HL-60 (cell line): ENCODE measurements around the gene LMBR1.

Experiments
- DNase-seq, 2 experiments: peaks; one replicate each; pipeline ENCODE4 v3.0.0-alpha.2; 2010 to 2020; ENCODE audit warnings: low read depth in 1 of 2, low spot score in 1 of 2
- H3K27ac ChIP-seq: fragments of 250-450 bp; sonication (Bioruptor Pico); replicated peaks from 2 replicates; pipeline ENCODE4 v1.5.1; 2020; ENCODE audit warnings: mild to moderate bottlenecking, moderate library complexity
- H3K27me3 ChIP-seq: fragments of 250-450 bp; sonication (Bioruptor Pico); 2 replicates; pipeline ENCODE4 v1.5.1; 2021; ENCODE audit warnings: mild to moderate bottlenecking, moderate library complexity; ENCODE audit not compliant: insufficient read depth, poor library complexity, severe bottlenecking
- H3K4me3 ChIP-seq: replicated peaks from 2 replicates; pipeline ENCODE4 v1.5.1; 2011; ENCODE audit warnings: mild to moderate bottlenecking, control low read depth, low read length; ENCODE audit not compliant: insufficient read depth
- CTCF ChIP-seq: IDR thresholded peaks from one replicate; pipeline ENCODE4 v1.5.1; 2011; ENCODE audit warnings: low read length, control low read depth, inconsistent platforms; ENCODE audit not compliant: insufficient read depth
- GABPA ChIP-seq: IDR thresholded peaks from 2 replicates; pipeline ENCODE4 v1.6.1; 2012; ENCODE audit warnings: low read depth
- POLR2AphosphoS5 ChIP-seq: IDR thresholded peaks from 2 replicates; pipeline ENCODE4 v1.6.1; 2012; ENCODE audit warnings: low read depth
- REST ChIP-seq: IDR thresholded peaks from 2 replicates; pipeline ENCODE4 v1.6.1; 2012; ENCODE audit warnings: low read depth; ENCODE audit not compliant: insufficient replicate concordance
- SPI1 ChIP-seq: IDR thresholded peaks from 2 replicates; pipeline ENCODE4 v1.6.1; 2012; ENCODE audit warnings: low read depth, mild to moderate bottlenecking, borderline replicate concordance

The LMBR1 gene

GRCh38 chr7:156827587-156828203 is 65.3 kb downstream of the LMBR1 start:
- Histone ChIP-seq H3K4me3 (no peak overlapping the region), H3K27ac (no peak overlapping the region), H3K27me3 (no peaks in the 10 kb centered on the region)
- no peak for DNase-seq
- TF ChIP-seq CTCF, result peak; percentile 9
- no peak for TF ChIP-seq REST

GRCh38 chr7:156823435-156823834 is 69.5 kb downstream of the LMBR1 start:
- no peaks in the 10 kb centered on the region for H3K27me3 ChIP-seq
- no peak overlapping the region for H3K4me3 ChIP-seq
- peak; percentile 28 to 29 for DNase-seq
- TF ChIP-seq REST (no peak), GABPA (no peak), POLR2AphosphoS5 (no peak), SPI1 (no peak), CTCF (no peak)
- H3K27ac ChIP-seq, result no peak overlapping the region

GRCh38 chr7:156820445-156821063 is 72.4 kb downstream of the LMBR1 start:
- no peak overlapping the region for H3K27ac ChIP-seq
- DNase-seq, result no peak
- TF ChIP-seq GABPA (no peak), POLR2AphosphoS5 (no peak), SPI1 (no peak), CTCF (no peak), REST (no peak)
- no peaks in the 10 kb centered on the region for H3K27me3 ChIP-seq
- no peak overlapping the region for H3K4me3 ChIP-seq
